Measurements from ENCODE around the gene NKAPD1. TPM values are rescaled to one million over a fixed set of nuclear protein-coding genes. Genes with fewer than 3 reads are reported as not detected.

Gene NKAPD1
- total RNA-seq, 1 experiment from 2014 or later: 27.5 TPM

DNA sequence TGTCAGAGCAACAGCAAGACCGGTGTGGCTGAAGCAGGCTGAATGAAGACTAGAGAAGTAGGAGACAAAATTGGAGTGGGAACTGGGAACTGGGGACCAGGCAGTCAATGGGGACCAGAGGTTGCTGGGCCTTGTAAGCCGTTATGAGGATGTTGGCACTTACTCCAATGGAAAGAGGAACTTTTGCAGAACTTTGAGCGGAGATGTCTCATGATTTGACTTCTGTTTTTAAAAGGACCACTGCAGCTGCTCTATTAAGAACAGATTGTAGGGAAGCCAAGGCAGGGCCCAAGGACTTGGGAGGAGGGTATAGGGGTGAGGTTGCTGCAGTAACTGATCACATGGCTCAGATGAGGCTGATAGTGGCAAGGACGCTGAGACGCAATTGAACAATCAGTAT lies 55.6 kb downstream of the NKAPD1 start:
- TF ChIP-seq CTCF (IDR thresholded peaks at IDR 0.05; ENCODE audit: unreplicated experiment): no peak
- Mint-ChIP-seq H3K4me1 (ENCODE audit: insufficient read depth, unreplicated experiment) (peaks cover 32% of the 10 kb centered on the region), H3K9me3 (ENCODE audit: unreplicated experiment) (no peaks in the 10 kb centered on the region), H3K27ac (ENCODE audit: low read depth, unreplicated experiment) (no peak overlapping the region), H3K4me3 (ENCODE audit: unreplicated experiment) (no peak overlapping the region), H3K27me3 (ENCODE audit: insufficient read depth, unreplicated experiment) (no peaks in the 10 kb centered on the region), H3K36me3 (ENCODE audit: insufficient read depth, unreplicated experiment) (peaks cover 13% of the 10 kb centered on the region)
- intact Hi-C loops (cut with micrococcal nuclease): no loop called here
- ChIA-PET CTCF (interaction anchor here (0.9 to 3.0 kb wide), 3 partner anchors 16 to 151 kb away, joined by 3 to 15 read pairs (median 6); no protein-coding TSS in a partner anchor), POLR2A (interaction anchor here (1.3 to 4.8 kb wide), 7 partner anchors 9 to 66 kb away, joined by 3 to 39 read pairs (median 11); partner anchors contain the start of gene IL18)
- BruUV-seq (replicated peaks): no TSS peak
- no peak for DNase-seq (ENCODE audit: unreplicated experiment)

GRCh38 chr11:112132737-112133136 lies 58.6 kb downstream of the NKAPD1 start:
- no peak overlapping the region for H3K27ac Mint-ChIP-seq (ENCODE audit: low read depth, unreplicated experiment)
- TF ChIP-seq CTCF (IDR thresholded peaks at IDR 0.05; ENCODE audit: unreplicated experiment): no peak
- DNase-seq (ENCODE audit: unreplicated experiment): no peak
- intact Hi-C loops (cut with micrococcal nuclease): no loop called here
- no peaks in the 10 kb centered on the region for H3K9me3 Mint-ChIP-seq (ENCODE audit: unreplicated experiment)
- peaks cover 32% of the 10 kb centered on the region for H3K4me1 Mint-ChIP-seq (ENCODE audit: insufficient read depth, unreplicated experiment)
- H3K4me3 Mint-ChIP-seq (ENCODE audit: unreplicated experiment): no peak overlapping the region
- ChIA-PET POLR2A (interaction anchor here (0.6 to 4.8 kb wide), 4 partner anchors 12 to 60 kb away, joined by 3 to 39 read pairs (median 4); no protein-coding TSS in a partner anchor), CTCF (interaction anchor here (1.4 kb wide), 1 partner anchor 22 kb away, joined by 3 read pairs; no protein-coding TSS in a partner anchor)
- peaks cover 13% of the 10 kb centered on the region for H3K36me3 Mint-ChIP-seq (ENCODE audit: insufficient read depth, unreplicated experiment)
- BruUV-seq (replicated peaks): no TSS peak
- H3K27me3 Mint-ChIP-seq (ENCODE audit: insufficient read depth, unreplicated experiment): no peaks in the 10 kb centered on the region

DNA sequence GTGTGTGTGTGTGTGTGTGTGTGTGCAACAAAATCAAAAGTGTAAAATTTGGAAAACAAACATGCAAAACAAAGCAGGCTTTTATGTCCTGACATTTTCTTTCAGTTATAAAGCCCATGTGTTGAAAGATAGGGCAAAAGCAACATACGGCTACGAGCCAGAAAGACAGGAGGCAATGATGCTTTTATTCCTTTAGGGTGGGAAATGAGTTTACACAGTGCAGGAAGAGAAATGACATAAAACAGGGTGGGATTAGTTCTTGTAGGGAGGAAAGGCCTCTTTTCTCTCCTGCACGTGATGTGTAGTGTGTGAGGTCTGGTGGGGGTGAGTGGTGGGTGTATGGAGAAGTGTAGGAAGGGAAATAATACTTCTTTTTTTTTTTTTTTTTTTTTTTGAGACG lies 60.4 kb downstream of the NKAPD1 start:
- H3K36me3 Mint-ChIP-seq (ENCODE audit: insufficient read depth, unreplicated experiment): peaks cover 10% of the 10 kb centered on the region
- H3K9me3 Mint-ChIP-seq (ENCODE audit: unreplicated experiment): no peaks in the 10 kb centered on the region
- peaks cover 17% of the 10 kb centered on the region for H3K4me1 Mint-ChIP-seq (ENCODE audit: insufficient read depth, unreplicated experiment)
- ChIA-PET POLR2A (interaction anchor here (1.3 kb wide), 1 partner anchor 20 kb away, joined by 3 read pairs; no protein-coding TSS in a partner anchor), CTCF (no interaction called here)
- intact Hi-C loops (cut with micrococcal nuclease): no loop called here
- no peak overlapping the region for H3K4me3 Mint-ChIP-seq (ENCODE audit: unreplicated experiment)
- no TSS peak for BruUV-seq (replicated peaks)
- no peak overlapping the region for H3K27ac Mint-ChIP-seq (ENCODE audit: low read depth, unreplicated experiment)
- H3K27me3 Mint-ChIP-seq (ENCODE audit: insufficient read depth, unreplicated experiment): no peaks in the 10 kb centered on the region
- DNase-seq (ENCODE audit: unreplicated experiment): no peak
- TF ChIP-seq CTCF (IDR thresholded peaks at IDR 0.05; ENCODE audit: unreplicated experiment): no peak

Other genes starting within 250 kb of the NKAPD1 start
- gene ALG9, start 202.7 kb upstream of the NKAPD1 start, total RNA-seq (2022): 28.8 and 31.2 TPM in 2 replicates
- gene FDXACB1, start 195.1 kb upstream of the NKAPD1 start, total RNA-seq (2022): 0.79 and 1.0 TPM in 2 replicates
- 33.6 and 38.3 TPM in 2 replicates for gene CFAP68, start 194.8 kb upstream of the NKAPD1 start, total RNA-seq (2022)
- gene CRYAB, start 162.5 kb upstream of the NKAPD1 start, total RNA-seq (2022): 1.2 and 2.5 TPM in 2 replicates
- gene HSPB2, start 161.6 kb upstream of the NKAPD1 start, total RNA-seq (2022): 0.23 TPM in 1 of 2 replicates, not detected in the other
- 1.3 and 2.0 TPM in 2 replicates for gene C11orf52, start 155.4 kb upstream of the NKAPD1 start, total RNA-seq (2022)
- gene DIXDC1, start 137.0 kb upstream of the NKAPD1 start, total RNA-seq (2022): 21.0 and 47.3 TPM in 2 replicates
- 43.3 and 46.7 TPM in 2 replicates for gene DLAT, start 48.9 kb upstream of the NKAPD1 start, total RNA-seq (2022)
- 2.0 and 2.1 TPM in 2 replicates for gene PIH1D2, start 282 bp upstream of the NKAPD1 start, total RNA-seq (2022)
- gene TIMM8B, start 12.5 kb downstream of the NKAPD1 start, total RNA-seq (2022): 58.1 and 70.8 TPM in 2 replicates
- gene SDHD, start 12.6 kb downstream of the NKAPD1 start, total RNA-seq (2022): 119 and 124 TPM in 2 replicates
- 124 and 189 TPM in 2 replicates for gene IL18, start 89.8 kb downstream of the NKAPD1 start, total RNA-seq (2022)
- not detected in 2 replicates for gene TEX12, start 93.1 kb downstream of the NKAPD1 start, total RNA-seq (2022)
- gene BCO2, start 101.2 kb downstream of the NKAPD1 start, total RNA-seq (2022): 0.93 TPM in 1 of 2 replicates, not detected in the other
- 68.3 and 79.4 TPM in 2 replicates for gene PTS, start 152.1 kb downstream of the NKAPD1 start, total RNA-seq (2022)
- not detected in 2 replicates for gene PLET1, start 186.6 kb downstream of the NKAPD1 start, total RNA-seq (2022)